Ovary (tissue), 9 donors: ENCODE results near the gene PPL. TPM values are rescaled to one million over a fixed set of nuclear protein-coding genes. Genes with fewer than 3 reads are reported as not detected.
"Not testable (repeated sequence)": the region's sequence is repeated elsewhere in the genome, so short reads cannot be mapped to it uniquely, and the experiment has no call there.

ENCODE experiments used
- DNase-seq, 5 donors: peaks; one replicate each; pipeline ENCODE4 v3.0.0-alpha.2; 2019 to 2020
- H3K27ac ChIP-seq, 2 donors: fragments of 200-600 bp; one replicate each; pipeline versions ENCODE4 v1.5.1 to v1.8.0; 2019 to 2022
- H3K27me3 ChIP-seq: fragments of 200-600 bp; one replicate; pipeline ENCODE4 v1.8.0; 2022
- H3K36me3 ChIP-seq: fragments of 200-600 bp; sonication (generic); one replicate; pipeline ENCODE4 v1.5.1; 2019
- H3K4me1 ChIP-seq: one replicate; pipeline ENCODE4 v1.8.1; 2013; ENCODE audit warnings: mild to moderate bottlenecking, moderate library complexity; ENCODE audit not compliant: insufficient read depth
- H3K4me3 ChIP-seq: fragments of 200-600 bp; sonication (generic); one replicate; pipeline ENCODE4 v1.5.1; 2017
- H3K9me3 ChIP-seq, 2 donors: fragments of 200-600 bp in 1 of 2; sonication (generic) in 1 of 2; one replicate each; pipeline versions ENCODE4 v1.5.1 to v1.8.1; 2013 to 2019; ENCODE audit warnings: mild to moderate bottlenecking in 1 of 2, moderate library complexity in 1 of 2
- CTCF ChIP-seq, 3 donors: fragments of 450-650 bp in 2 of 3; fragments of 200-600 bp in 1 of 3; IDR thresholded peaks; one replicate each; pipeline versions ENCODE4 v1.5.1 to v1.8.0; 2016 to 2022; ENCODE audit warnings: antibody characterized with exemption in 3 of 3, mild to moderate bottlenecking in 1 of 3
- EP300 ChIP-seq: sonication (generic); formaldehyde crosslinking; IDR thresholded peaks from one replicate; pipeline ENCODE4 v1.6.1; 2017; ENCODE audit warnings: antibody characterized with exemption
- POLR2A ChIP-seq: fragments of 450-650 bp; IDR thresholded peaks from one replicate; pipeline ENCODE4 v1.6.1; 2017; ENCODE audit warnings: antibody characterized with exemption, mild to moderate bottlenecking, moderate library complexity
- WGBS, 3 donors: extraction: QIAGEN DNeasy Blood & Tissue Kit in 1 of 3; methylation state at CpG; one replicate each; pipeline versions ENCODE4 v1.1.5 to v1.1.7; 2013 to 2017; 5-methylcytosine and 5-hydroxymethylcytosine counted together
- intact Hi-C, 4 donors: fragments of 100-400 bp; cut with DNase I; formaldehyde crosslinking; loops; one replicate each; pipeline versions ENCODE4 v1.11.0 to v1.15.1; 2022 to 2023
- polyA plus RNA-seq, 2 donors: library from polyadenylated mRNA; stranded (reverse); fragments of 200-250 nt in 1 of 2; fragments of 350-450 nt in 1 of 2; fragmentation: Illumina TruSeq in 1 of 2; extraction: RNeasy Lipid Tissue Mini Kit (QIAGEN cat#74804) in 1 of 2; gene quantifications; one replicate each; pipeline ENCODE4 v1.2.3, GENCODE V29; 2013 to 2014
- total RNA-seq, 7 donors: library from RNA; depleted of rRNA in 2 of 7; stranded (reverse); fragments of >200 nt in 2 of 7; fragmentation: NEBNext Ultra II Directional in 3 of 7; extraction: Animal tissue kit (Norgen Biotek cat#: 25700) in 3 of 7; gene quantifications; one replicate each; pipeline versions ENCODE4 v1.1.0 to v1.2.4, GENCODE V29; 2016 to 2023
- donor health status: DM: no; HTN: no; CAD: no; lungs with moderate emphysema.
- donor health status: DM: no; HTN: no; CAD: no.
- donor health status: Bipolar disorder and iron deficiency.
- donor health status: DM: yes; HTN: yes; CAD: no.
- donor health status: DM: no; HTN: no; CAD: no.
- donor health status: DM: yes; HTN: yes; CAD: no.

PPL gene
- total and polyA plus RNA-seq, 9 donors: 4.2 to 37.8 (median 9.1) TPM

GRCh38 chr16:4968879-4969483 lies 32.0 kb upstream of the PPL start:
- intact Hi-C loops: loop anchor here in 1 of 4 donors (10.0 kb wide), 1 partner anchor 56 kb away; no protein-coding TSS in a partner anchor
- H3K4me1 ChIP-seq: no peaks in the 10 kb centered on the region
- 51 to 61% (median 60%) methylated on average over 13 of the region's 13 CpGs for WGBS, 3 donors
- H3K9me3 ChIP-seq: no peaks in the 10 kb centered on the region
- no peaks in the 10 kb centered on the region for H3K27me3 ChIP-seq
- no peaks in the 10 kb centered on the region for H3K36me3 ChIP-seq
- DNase-seq: no peak
- TF ChIP-seq CTCF (IDR thresholded peaks at IDR 0.05) (no peak), EP300 (no peak), POLR2A (no peak)
- no peak overlapping the region for H3K4me3 ChIP-seq
- no peak overlapping the region for H3K27ac ChIP-seq

- H3K27ac ChIP-seq, DNase-seq, H3K4me1 ChIP-seq, H3K9me3 ChIP-seq, H3K27me3 ChIP-seq, H3K4me3 ChIP-seq, H3K36me3 ChIP-seq: not testable (repeated sequence)
- intact Hi-C loops: loop anchor here in 1 of 4 donors (10.0 kb wide), 1 partner anchor 57 kb away; no protein-coding TSS in a partner anchor
- WGBS, 3 donors: 83 to 90% (median 88%) methylated on average over 12 of the region's 12 CpGs
Measured at GRCh38 chr16:4968278-4968677, 31.3 kb upstream of the PPL start.

- no peak for DNase-seq
- Histone ChIP-seq H3K27ac (no peak overlapping the region), H3K4me1 (no peaks in the 10 kb centered on the region), H3K9me3 (no peaks in the 10 kb centered on the region), H3K36me3 (no peaks in the 10 kb centered on the region), H3K27me3 (no peaks in the 10 kb centered on the region), H3K4me3 (no peak overlapping the region)
- TF ChIP-seq EP300 (no peak), CTCF (IDR thresholded peaks at IDR 0.05) (no peak), POLR2A (no peak)
- intact Hi-C loops: loop anchor here in 1 of 4 donors (10.0 kb wide), 1 partner anchor 58 kb away; no protein-coding TSS in a partner anchor
- 72 to 82% (median 78%) methylated on average over 10 of the region's 10 CpGs for WGBS, 3 donors
Measured at GRCh38 chr16:4966736-4967453, 29.9 kb upstream of the PPL start.

GRCh38 chr16:4963527-4963926 lies 26.6 kb upstream of the PPL start:
- H3K4me1 ChIP-seq, H3K4me3 ChIP-seq, H3K36me3 ChIP-seq, H3K27me3 ChIP-seq, H3K9me3 ChIP-seq, DNase-seq, H3K27ac ChIP-seq: not testable (repeated sequence)
- WGBS, 3 donors: 70 to 76% (median 70%) methylated on average over 7 of the region's 7 CpGs
- intact Hi-C loops: loop anchor here in 1 of 4 donors (10.0 kb wide), 1 partner anchor 61 kb away; no protein-coding TSS in a partner anchor

- 51 to 71% (median 53%) methylated on average over 7 of the region's 7 CpGs for WGBS, 3 donors
- no peak overlapping the region for H3K27ac ChIP-seq
Measured at GRCh38 chr16:4962716-4963115, 25.8 kb upstream of the PPL start.

More at GRCh38 chr16:4962716-4963115, 25.8 kb upstream of the PPL start:
- Histone ChIP-seq H3K4me3 (no peak overlapping the region), H3K9me3 (no peaks in the 10 kb centered on the region), H3K27me3 (no peaks in the 10 kb centered on the region), H3K4me1 (peaks cover 4% of the 10 kb centered on the region), H3K36me3 (no peaks in the 10 kb centered on the region)
- intact Hi-C loops: loop anchor here in 1 of 4 donors (10.0 kb wide), 1 partner anchor 62 kb away; no protein-coding TSS in a partner anchor
- DNase-seq: no peak
- no peak for TF ChIP-seq POLR2A
- no peak for TF ChIP-seq CTCF (IDR thresholded peaks at IDR 0.05)
